ENCODE results near the gene WDCP. TPM values are rescaled to one million over a fixed set of nuclear protein-coding genes. Genes with fewer than 3 reads are reported as not detected.

WDCP gene
- total RNA-seq, 1 experiment from 2014 or later: 5.6 TPM

DNA sequence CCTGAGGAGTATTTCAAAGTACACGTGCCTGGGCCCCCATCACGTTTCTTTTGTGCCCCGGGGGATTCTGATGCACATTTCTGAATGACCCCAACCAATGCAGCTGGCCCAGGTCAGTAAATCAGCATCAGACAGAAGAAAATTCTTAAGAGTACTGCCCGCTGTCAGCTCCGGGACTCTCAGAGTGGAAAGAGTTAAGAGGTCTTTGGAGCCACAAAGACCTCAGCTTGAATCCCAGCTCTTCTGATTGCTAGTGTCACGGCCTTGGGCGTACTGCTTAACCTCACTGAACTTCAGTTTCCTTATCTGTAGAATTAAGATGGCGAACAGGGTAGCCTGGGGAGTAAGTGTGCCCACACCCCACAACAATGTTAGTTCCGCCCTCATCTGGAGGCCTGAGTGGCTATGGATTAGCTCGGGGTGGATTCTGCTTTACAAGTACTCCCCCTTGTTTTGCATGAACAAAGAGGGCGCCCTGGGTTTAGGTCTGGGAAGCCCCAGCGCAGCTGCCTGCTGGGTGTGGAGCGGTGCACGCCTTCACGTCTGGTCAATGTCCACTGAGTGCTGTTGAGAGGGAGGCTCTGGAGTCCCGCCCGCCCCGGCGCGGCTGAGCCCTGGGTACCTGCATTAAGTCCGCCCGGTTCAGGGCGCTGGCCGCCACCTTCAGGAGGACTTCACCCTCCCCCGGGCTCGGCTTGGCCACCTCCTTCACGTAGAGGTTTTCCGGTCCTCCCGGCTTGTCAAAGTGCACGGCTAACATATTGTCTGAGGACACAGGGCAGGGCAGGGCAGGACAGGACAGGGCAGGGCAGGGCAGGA is 36.6 kb upstream of the WDCP start:
- intact Hi-C loops (cut with micrococcal nuclease): loop anchor here (1.0 to 2.0 kb wide), 7 partner anchors 7 to 299 kb away; partner anchors contain the start of genes ATAD2B, SF3B6 and UBXN2A
- peak; percentile 64 for ATAC-seq
- H3F3A ChIP-seq (ENCODE audit: low read length, unreplicated experiment): no peaks in the 10 kb centered on the region
- peak overlapping the region; percentile 78 for H3K4me2 ChIP-seq (ENCODE audit: low read length)
- peak overlapping the region; percentile 56 for H3K9ac ChIP-seq (ENCODE audit: low read length)
- H3K4me3 ChIP-seq (ENCODE audit: low read length): peak overlapping the region; percentile 67
- CTCF ChIA-PET: interaction anchor here (0.5 to 2.1 kb wide), 8 partner anchors 55 to 891 kb away, joined by 3 to 24 read pairs (median 5); partner anchors contain the start of gene ATAD2B
- peak overlapping the region; percentile 36 for H3K27ac ChIP-seq (ENCODE audit: low read length)
- TSS peak; percentile 45 for BruUV-seq (replicated peaks)
- no peaks in the 10 kb centered on the region for H4K20me1 ChIP-seq (ENCODE audit: low read length)
- POLR2A ChIA-PET (ENCODE audit: unreplicated experiment): interaction anchor here (0.6 to 1.8 kb wide), 2 partner anchors 39 to 157 kb away, joined by 4 to 13 read pairs; partner anchors contain the start of genes ATAD2B, FAM228B and PFN4
- H3K36me3 ChIP-seq (ENCODE audit: low read depth, low read length): peaks cover 5% of the 10 kb centered on the region
- TF ChIP-seq EZH2 (IDR thresholded peaks at IDR 0.05; ENCODE audit: low read length, unreplicated experiment): no peak
- no peak for TF ChIP-seq EZH2phosphoT487 (IDR thresholded peaks at IDR 0.05; ENCODE audit: borderline replicate concordance, low read length)
- TF ChIP-seq, protein P1, sequence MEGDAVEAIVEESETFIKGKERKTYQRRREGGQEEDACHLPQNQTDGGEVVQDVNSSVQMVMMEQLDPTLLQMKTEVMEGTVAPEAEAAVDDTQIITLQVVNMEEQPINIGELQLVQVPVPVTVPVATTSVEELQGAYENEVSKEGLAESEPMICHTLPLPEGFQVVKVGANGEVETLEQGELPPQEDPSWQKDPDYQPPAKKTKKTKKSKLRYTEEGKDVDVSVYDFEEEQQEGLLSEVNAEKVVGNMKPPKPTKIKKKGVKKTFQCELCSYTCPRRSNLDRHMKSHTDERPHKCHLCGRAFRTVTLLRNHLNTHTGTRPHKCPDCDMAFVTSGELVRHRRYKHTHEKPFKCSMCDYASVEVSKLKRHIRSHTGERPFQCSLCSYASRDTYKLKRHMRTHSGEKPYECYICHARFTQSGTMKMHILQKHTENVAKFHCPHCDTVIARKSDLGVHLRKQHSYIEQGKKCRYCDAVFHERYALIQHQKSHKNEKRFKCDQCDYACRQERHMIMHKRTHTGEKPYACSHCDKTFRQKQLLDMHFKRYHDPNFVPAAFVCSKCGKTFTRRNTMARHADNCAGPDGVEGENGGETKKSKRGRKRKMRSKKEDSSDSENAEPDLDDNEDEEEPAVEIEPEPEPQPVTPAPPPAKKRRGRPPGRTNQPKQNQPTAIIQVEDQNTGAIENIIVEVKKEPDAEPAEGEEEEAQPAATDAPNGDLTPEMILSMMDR (conservative IDR thresholded peaks at IDR 0.05; ENCODE audit: low read depth, low read length): no peak
- no peaks in the 10 kb centered on the region for H3K9me3 ChIP-seq (ENCODE audit: low read length)
- DNase-seq: peak; percentile 65
- no peaks in the 10 kb centered on the region for H3K9me2 ChIP-seq (replicated peaks; ENCODE audit: low read length)
- H3K27me3 ChIP-seq (ENCODE audit: low read length): no peaks in the 10 kb centered on the region
- H3K4me1 ChIP-seq (ENCODE audit: insufficient read depth, low read length): peaks cover 14% of the 10 kb centered on the region
- peaks cover 10% of the 10 kb centered on the region; the same call in 1 of the 2 replicates for H3K79me2 ChIP-seq (ENCODE audit: low read length)
- peak overlapping the region; percentile 86 for H2AFZ ChIP-seq (ENCODE audit: low read length)

DNA sequence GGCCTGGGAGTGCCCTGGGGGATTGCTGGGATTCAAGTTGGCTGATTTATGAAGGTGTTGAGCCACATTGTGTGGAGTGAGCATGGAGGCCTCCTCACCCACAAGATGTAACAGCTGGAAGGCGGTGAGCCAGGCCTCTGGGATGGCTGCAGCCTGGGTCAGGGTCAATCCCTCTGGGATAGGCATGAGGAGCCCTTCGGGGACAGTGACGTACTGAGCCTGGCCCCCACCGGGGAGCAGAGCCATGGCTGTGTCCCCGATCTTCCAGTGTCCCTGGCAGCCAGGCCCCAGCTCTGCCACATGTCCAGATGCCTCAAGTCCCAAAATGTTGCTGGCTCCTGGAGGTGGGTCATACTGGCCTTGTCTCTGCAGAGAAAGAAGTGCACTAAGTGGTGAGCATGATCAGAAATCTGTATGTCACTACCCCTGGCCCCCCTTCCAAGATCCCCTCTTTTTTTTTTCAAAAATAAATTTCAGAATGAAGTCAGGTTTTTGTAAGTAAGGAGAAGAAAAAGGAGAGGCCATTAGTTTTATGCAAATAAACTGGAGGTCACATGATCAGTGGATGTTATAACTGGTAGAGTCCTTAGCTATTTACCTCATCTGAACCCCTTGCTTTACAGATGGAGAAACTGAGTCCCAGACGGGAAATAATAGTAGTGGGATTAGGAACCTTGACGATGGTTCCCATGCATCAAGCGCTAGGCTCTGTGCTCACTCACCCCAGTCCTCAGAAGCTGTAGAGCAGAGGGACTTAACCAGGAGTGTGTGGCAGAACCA is 35.8 kb upstream of the WDCP start:
- peak overlapping the region; percentile 56 for H3K9ac ChIP-seq (ENCODE audit: low read length)
- no peak for TF ChIP-seq EZH2phosphoT487 (IDR thresholded peaks at IDR 0.05; ENCODE audit: borderline replicate concordance, low read length)
- TF ChIP-seq, protein P1 (conservative IDR thresholded peaks at IDR 0.05; ENCODE audit: low read depth, low read length): no peak
- TF ChIP-seq EZH2 (IDR thresholded peaks at IDR 0.05; ENCODE audit: low read length, unreplicated experiment): no peak
- H2AFZ ChIP-seq (ENCODE audit: low read length): peak overlapping the region; percentile 86; the same call in 1 of the 2 replicates

More for the DNA sequence above, 35.8 kb upstream of the WDCP start:
- no peak for ATAC-seq
- H3K9me3 ChIP-seq (ENCODE audit: low read length): no peaks in the 10 kb centered on the region
- POLR2A ChIA-PET (ENCODE audit: unreplicated experiment): interaction anchor here (1.8 kb wide), 1 partner anchor 156 kb away, joined by 13 read pairs; the partner anchor contains the start of gene ATAD2B
- H3K4me3 ChIP-seq (ENCODE audit: low read length): peak overlapping the region; percentile 67
- intact Hi-C loops (cut with micrococcal nuclease): no loop called here
- peaks cover 5% of the 10 kb centered on the region for H3K36me3 ChIP-seq (ENCODE audit: low read depth, low read length)
- BruUV-seq (replicated peaks): no TSS peak
- peak overlapping the region; percentile 36 for H3K27ac ChIP-seq (ENCODE audit: low read length)
- CTCF ChIA-PET: interaction anchor here (1.6 to 2.1 kb wide), 2 partner anchors 156 to 258 kb away, joined by 9 to 24 read pairs; partner anchors contain the start of gene ATAD2B
- no peaks in the 10 kb centered on the region for H3F3A ChIP-seq (ENCODE audit: low read length, unreplicated experiment)
- H3K4me1 ChIP-seq (ENCODE audit: insufficient read depth, low read length): peaks cover 15% of the 10 kb centered on the region
- H3K9me2 ChIP-seq (replicated peaks; ENCODE audit: low read length): no peaks in the 10 kb centered on the region
- H3K4me2 ChIP-seq (ENCODE audit: low read length): peak overlapping the region; percentile 78
- no peaks in the 10 kb centered on the region for H3K27me3 ChIP-seq (ENCODE audit: low read length)
- no peak for DNase-seq
- H4K20me1 ChIP-seq (ENCODE audit: low read length): no peaks in the 10 kb centered on the region
- peaks cover 10% of the 10 kb centered on the region; the same call in 1 of the 2 replicates for H3K79me2 ChIP-seq (ENCODE audit: low read length)
